Caco-2 (cell line): ENCODE results near the gene BAZ1A. TPM values are rescaled to one million over a fixed set of nuclear protein-coding genes. Genes with fewer than 3 reads are reported as not detected.

ENCODE experiments used
- BruUV-seq: library from RNA; stranded (reverse); fragments of 400-500 nt; replicated peaks from 2 replicates; lab custom pipeline; 2021; lab: Mats Ljungman, UMichigan
- CTCF ChIA-PET: fragments of 300-600 bp; sonication (Branson Sonifier 250); formaldehyde crosslinking; loops from one replicate; lab custom pipeline; 2022; ENCODE audit warnings: antibody characterized with exemption; lab: Charles Lee
- POLR2A ChIA-PET: fragments of 300-600 bp; sonication (Branson Sonifier 250); formaldehyde crosslinking; loops from one replicate; lab custom pipeline; 2022; ENCODE audit warnings: antibody characterized with exemption; lab: Charles Lee
- DNase-seq, 2 experiments: peaks; one replicate each; pipeline versions ENCODE4 v3.0.0 to v3.0.0-alpha.2; 2020 to 2022
- H3K27me3 ChIP-seq: replicated peaks from 2 replicates; pipeline ENCODE4 v1.6.0; 2011; ENCODE audit warnings: low read length; ENCODE audit not compliant: control insufficient read depth, insufficient read depth
- H3K36me3 ChIP-seq: 2 replicates; pipeline ENCODE4 v1.5.1; 2011; ENCODE audit warnings: low read length; ENCODE audit not compliant: control insufficient read depth, insufficient read depth
- H3K4me1 ChIP-seq: fragments of 250-450 bp; sonication (Bioruptor Pico); 2 replicates; pipeline ENCODE4 v1.5.1; 2020; ENCODE audit warnings: mild to moderate bottlenecking
- H3K4me3 ChIP-seq: 2 replicates; pipeline ENCODE4 v1.5.1; 2011; ENCODE audit warnings: low read depth, mild to moderate bottlenecking, control low read depth, low read length
- H3K9me3 ChIP-seq: fragments of 250-450 bp; sonication (Bioruptor Pico); 2 replicates; pipeline ENCODE4 v1.5.1; 2020; ENCODE audit warnings: mild to moderate bottlenecking, moderate library complexity
- H3K27ac Mint-ChIP-seq: one replicate; pipeline ENCODE4 v1.8.0; 2022; ENCODE audit warnings: mixed read lengths; ENCODE audit not compliant: unreplicated experiment
- H3K27me3 Mint-ChIP-seq: one replicate; pipeline ENCODE4 v1.8.0; 2022; ENCODE audit warnings: mixed read lengths; ENCODE audit not compliant: insufficient read depth, unreplicated experiment
- H3K36me3 Mint-ChIP-seq: one replicate; pipeline ENCODE4 v1.8.0; 2022; ENCODE audit warnings: mild to moderate bottlenecking, mixed read lengths; ENCODE audit not compliant: insufficient read depth, unreplicated experiment
- H3K4me1 Mint-ChIP-seq: one replicate; pipeline ENCODE4 v1.8.0; 2022; ENCODE audit warnings: low read depth, mixed read lengths; ENCODE audit not compliant: unreplicated experiment
- H3K4me3 Mint-ChIP-seq: one replicate; pipeline ENCODE4 v1.8.0; 2022; ENCODE audit warnings: mild to moderate bottlenecking, moderate library complexity, mixed read lengths; ENCODE audit not compliant: unreplicated experiment
- H3K9me3 Mint-ChIP-seq: one replicate; pipeline ENCODE4 v1.8.0; 2022; ENCODE audit warnings: mixed read lengths; ENCODE audit not compliant: unreplicated experiment
- intact Hi-C: fragments of 100-400 bp; cut with micrococcal nuclease; formaldehyde crosslinking; loops from one replicate; pipeline ENCODE4 v1.10.0; 2022; ENCODE audit not compliant: unreplicated experiment
- total RNA-seq: library from RNA; stranded (reverse); gene quantifications from 2 replicates; pipeline ENCODE4 v1.2.3, GENCODE V29; 2022
- TF ChIP-seq, protein P1 (sequence below), 2 experiments: fragments of 200-600 bp in 1 of 2; IDR thresholded peaks; 1 replicate in 1 of 2; 2 replicates in 1 of 2; pipeline versions ENCODE4 v1.5.1 to v1.8.0; 2011 to 2022; ENCODE audit warnings: antibody characterized with exemption in 1 of 2, control low read depth in 1 of 2, inconsistent platforms in 1 of 2, low read depth in 1 of 2, low read length in 1 of 2, mild to moderate bottlenecking in 1 of 2, moderate library complexity in 1 of 2; ENCODE audit not compliant: insufficient read depth in 1 of 2, severe bottlenecking in 1 of 2, unreplicated experiment in 1 of 2

Gene BAZ1A
- total RNA-seq, 1 experiment from 2014 or later, result 26.1 TPM

DNA sequence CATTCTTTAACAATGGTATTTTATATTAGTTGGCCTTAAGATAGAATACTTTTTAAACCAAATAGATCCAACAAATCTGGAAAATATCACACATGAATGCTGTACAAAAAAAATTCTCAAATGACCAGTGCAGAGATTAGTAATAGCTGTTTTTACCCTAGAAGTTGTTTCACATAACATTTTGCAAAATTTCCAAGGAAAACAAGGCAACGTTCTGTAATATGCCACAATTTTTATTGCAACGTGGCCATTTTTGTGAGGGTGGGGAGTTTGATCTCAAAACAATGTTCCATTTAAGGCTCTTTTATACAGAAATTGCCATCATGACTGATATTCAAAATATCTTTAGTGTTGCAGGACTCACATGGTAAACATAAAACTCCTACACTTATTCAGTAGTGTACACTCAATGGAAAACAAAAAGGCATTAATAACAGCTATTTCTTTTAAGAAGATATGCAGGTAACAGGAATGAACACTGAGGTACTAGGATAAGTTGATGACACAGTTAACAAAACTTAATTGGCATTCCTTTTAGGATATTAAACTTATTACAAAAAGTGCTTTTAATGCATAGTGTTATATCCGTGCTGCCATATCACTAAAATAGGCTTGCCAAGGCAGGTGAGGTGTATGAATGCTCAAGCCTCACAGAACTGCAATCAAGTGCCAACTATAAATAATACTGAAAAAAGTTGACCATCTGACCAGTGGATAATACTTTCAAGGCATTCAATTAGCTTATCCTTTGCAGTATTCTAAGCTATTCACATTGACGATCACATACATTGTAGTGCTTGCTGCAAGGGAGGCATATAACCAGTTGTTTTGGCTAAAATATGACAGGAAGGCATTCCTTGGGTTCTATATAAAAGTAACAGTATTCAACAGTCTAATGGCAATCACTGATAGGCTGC, 163.1 kb downstream of the BAZ1A start:
- Histone ChIP-seq H3K36me3 (no peaks in the 10 kb centered on the region), H3K4me3 (no peak overlapping the region), H3K9me3 (no peaks in the 10 kb centered on the region), H3K27me3 (no peaks in the 10 kb centered on the region), H3K4me1 (peaks cover 4% of the 10 kb centered on the region; the same call in 1 of the 2 replicates)
- peaks cover 9% of the 10 kb centered on the region for H3K36me3 Mint-ChIP-seq
- TF ChIP-seq, protein P1, sequence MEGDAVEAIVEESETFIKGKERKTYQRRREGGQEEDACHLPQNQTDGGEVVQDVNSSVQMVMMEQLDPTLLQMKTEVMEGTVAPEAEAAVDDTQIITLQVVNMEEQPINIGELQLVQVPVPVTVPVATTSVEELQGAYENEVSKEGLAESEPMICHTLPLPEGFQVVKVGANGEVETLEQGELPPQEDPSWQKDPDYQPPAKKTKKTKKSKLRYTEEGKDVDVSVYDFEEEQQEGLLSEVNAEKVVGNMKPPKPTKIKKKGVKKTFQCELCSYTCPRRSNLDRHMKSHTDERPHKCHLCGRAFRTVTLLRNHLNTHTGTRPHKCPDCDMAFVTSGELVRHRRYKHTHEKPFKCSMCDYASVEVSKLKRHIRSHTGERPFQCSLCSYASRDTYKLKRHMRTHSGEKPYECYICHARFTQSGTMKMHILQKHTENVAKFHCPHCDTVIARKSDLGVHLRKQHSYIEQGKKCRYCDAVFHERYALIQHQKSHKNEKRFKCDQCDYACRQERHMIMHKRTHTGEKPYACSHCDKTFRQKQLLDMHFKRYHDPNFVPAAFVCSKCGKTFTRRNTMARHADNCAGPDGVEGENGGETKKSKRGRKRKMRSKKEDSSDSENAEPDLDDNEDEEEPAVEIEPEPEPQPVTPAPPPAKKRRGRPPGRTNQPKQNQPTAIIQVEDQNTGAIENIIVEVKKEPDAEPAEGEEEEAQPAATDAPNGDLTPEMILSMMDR (IDR thresholded peaks at IDR 0.05; ENCODE audit: insufficient read depth in 1 of 2, low read depth in 1 of 2, low read length in 1 of 2, severe bottlenecking in 1 of 2, unreplicated experiment in 1 of 2), result no peak
- peaks cover 7% of the 10 kb centered on the region for H3K4me1 Mint-ChIP-seq
- ChIA-PET POLR2A (no interaction called here), CTCF (interaction anchor here (0.5 kb wide), 1 partner anchor 1893 kb away, joined by 3 read pairs; no protein-coding TSS in a partner anchor)
- BruUV-seq, result no TSS peak
- no peak for DNase-seq
- no peaks in the 10 kb centered on the region for H3K9me3 Mint-ChIP-seq
- no peaks in the 10 kb centered on the region for H3K27me3 Mint-ChIP-seq
- no peak overlapping the region for H3K4me3 Mint-ChIP-seq
- intact Hi-C loops, result no loop called here
- no peak overlapping the region for H3K27ac Mint-ChIP-seq

DNA sequence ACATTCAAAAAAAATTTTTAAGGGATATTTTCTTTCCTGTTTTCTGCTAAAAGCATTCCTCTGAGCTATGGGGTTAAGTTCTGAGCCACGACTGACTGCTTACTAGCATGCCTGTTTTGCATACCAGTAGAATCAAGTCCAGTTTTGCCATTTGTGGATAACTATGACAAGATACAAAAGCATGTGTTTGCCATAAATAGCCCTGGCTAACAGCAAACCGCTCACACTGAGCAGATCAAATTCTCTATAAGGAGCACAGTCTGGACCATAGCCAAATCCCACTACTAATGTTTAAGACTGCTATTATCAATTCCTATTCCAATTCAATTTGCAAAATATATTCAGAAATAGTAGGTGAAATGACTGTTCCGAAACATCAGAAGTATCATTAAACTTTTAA, 164.0 kb downstream of the BAZ1A start:
- Histone ChIP-seq H3K9me3 (no peaks in the 10 kb centered on the region), H3K4me3 (no peak overlapping the region), H3K36me3 (no peaks in the 10 kb centered on the region), H3K27me3 (no peaks in the 10 kb centered on the region), H3K4me1 (peaks cover 4% of the 10 kb centered on the region; the same call in 1 of the 2 replicates)
- no peak for DNase-seq
- Mint-ChIP-seq H3K9me3 (no peaks in the 10 kb centered on the region), H3K4me1 (peaks cover 7% of the 10 kb centered on the region), H3K27ac (no peak overlapping the region), H3K27me3 (no peaks in the 10 kb centered on the region), H3K36me3 (peaks cover 9% of the 10 kb centered on the region), H3K4me3 (no peak overlapping the region)
- POLR2A ChIA-PET, result no interaction called here
- CTCF ChIA-PET, result no interaction called here
- BruUV-seq, result no TSS peak
- intact Hi-C loops, result no loop called here
- TF ChIP-seq, protein P1 (IDR thresholded peaks at IDR 0.05; ENCODE audit: insufficient read depth in 1 of 2, low read depth in 1 of 2, low read length in 1 of 2, severe bottlenecking in 1 of 2, unreplicated experiment in 1 of 2), result no peak

- ChIA-PET CTCF (no interaction called here), POLR2A (no interaction called here)
- no peak overlapping the region for H3K27ac Mint-ChIP-seq
- TF ChIP-seq, protein P1 (IDR thresholded peaks at IDR 0.05; ENCODE audit: insufficient read depth in 1 of 2, low read depth in 1 of 2, low read length in 1 of 2, severe bottlenecking in 1 of 2, unreplicated experiment in 1 of 2), result no peak
- no peaks in the 10 kb centered on the region for H3K9me3 Mint-ChIP-seq
- peaks cover 9% of the 10 kb centered on the region for H3K36me3 Mint-ChIP-seq
- peaks cover 7% of the 10 kb centered on the region for H3K4me1 Mint-ChIP-seq
- H3K27me3 Mint-ChIP-seq, result no peaks in the 10 kb centered on the region
- no peak overlapping the region for H3K4me3 Mint-ChIP-seq
- Histone ChIP-seq H3K36me3 (no peaks in the 10 kb centered on the region), H3K9me3 (no peaks in the 10 kb centered on the region), H3K4me3 (no peak overlapping the region), H3K27me3 (no peaks in the 10 kb centered on the region), H3K4me1 (peaks cover 4% of the 10 kb centered on the region; the same call in 1 of the 2 replicates)
- BruUV-seq, result no TSS peak
- DNase-seq, result no peak
- intact Hi-C loops, result no loop called here
These were observed 164.4 kb downstream of the BAZ1A start for GRCh38 chr14:34710744-34711143.
